Neural crest cell (in vitro differentiated cells): ENCODE results near the gene UBXN6. TPM values are rescaled to one million over a fixed set of nuclear protein-coding genes. Genes with fewer than 3 reads are reported as not detected.

Source experiments
- DNase-seq: peaks from one replicate; pipeline ENCODE4 v3.0.0; 2021; ENCODE audit warnings: low read depth, mixed read lengths, low spot score
- H3K27ac Mint-ChIP-seq: one replicate; pipeline ENCODE4 v1.8.0; 2021; ENCODE audit warnings: mild to moderate bottlenecking, mixed read lengths; ENCODE audit not compliant: unreplicated experiment
- H3K27me3 Mint-ChIP-seq: 2 replicates; pipeline ENCODE4 v1.8.0; 2021; ENCODE audit warnings: low read depth, mild to moderate bottlenecking, mixed read lengths
- H3K36me3 Mint-ChIP-seq: 2 replicates; pipeline ENCODE4 v1.8.0; 2021; ENCODE audit warnings: low read depth, mild to moderate bottlenecking, mixed read lengths
- H3K4me1 Mint-ChIP-seq: 2 replicates; pipeline ENCODE4 v1.8.0; 2021; ENCODE audit warnings: mixed read lengths
- H3K4me3 Mint-ChIP-seq: one replicate; pipeline ENCODE4 v1.8.0; 2021; ENCODE audit warnings: mild to moderate bottlenecking, mixed read lengths
- H3K9me3 Mint-ChIP-seq: 2 replicates; pipeline ENCODE4 v1.8.0; 2021; ENCODE audit warnings: mixed read lengths
- CTCF ChIP-seq: fragments of 200-600 bp; sonication (generic); conservative IDR thresholded peaks from 2 replicates; pipeline ENCODE4 v1.5.0; 2021; ENCODE audit warnings: antibody characterized with exemption, mild to moderate bottlenecking
- total RNA-seq: library from RNA; stranded (reverse); gene quantifications from 2 replicates; pipeline ENCODE4 v1.2.1, GENCODE V29; 2021

Gene UBXN6
- total RNA-seq, 1 donor from 2014 or later, result 40.9 TPM

- H3K27me3 Mint-ChIP-seq, result no peaks in the 10 kb centered on the region
- H3K4me3 Mint-ChIP-seq, result peak overlapping the region; percentile 83
- H3K4me1 Mint-ChIP-seq, result peaks cover 44% of the 10 kb centered on the region
- no peak for DNase-seq
- H3K36me3 Mint-ChIP-seq, result peaks cover 8% of the 10 kb centered on the region
- no peaks in the 10 kb centered on the region for H3K9me3 Mint-ChIP-seq
- TF ChIP-seq CTCF, result no peak
- H3K27ac Mint-ChIP-seq, result no peak overlapping the region
Observed at GRCh38 chr19:4405977-4406376, 51.6 kb downstream of the UBXN6 start.

- Mint-ChIP-seq H3K4me1 (peaks cover 55% of the 10 kb centered on the region), H3K27ac (peak overlapping the region; percentile 96)
- TF ChIP-seq CTCF, result no peak
Observed at GRCh38 chr19:4403005-4403761, 54.4 kb downstream of the UBXN6 start.

GRCh38 chr19:4402171-4403004 is 55.2 kb downstream of the UBXN6 start, which contains the start of gene CHAF1A:
Gene CHAF1A (plus strand): TSS chr19:4402640. CDS start chr19:4402763, 123 bp downstream.
- no peaks in the 10 kb centered on the region for H3K27me3 Mint-ChIP-seq
- H3K4me3 Mint-ChIP-seq, result peak within 1 kb of the TSS; percentile 97
- no peak for TF ChIP-seq CTCF
- peaks cover 57% of the 10 kb centered on the region for H3K4me1 Mint-ChIP-seq
- DNase-seq, result peak; percentile 99
- peak within 1 kb of the TSS; percentile 96 for H3K27ac Mint-ChIP-seq
- H3K36me3 Mint-ChIP-seq, result peaks cover 3% of the 10 kb centered on the region
- no peaks in the 10 kb centered on the region for H3K9me3 Mint-ChIP-seq

More at GRCh38 chr19:4403005-4403761, 54.4 kb downstream of the UBXN6 start:
- no peak for DNase-seq
- H3K9me3 Mint-ChIP-seq, result no peaks in the 10 kb centered on the region
- peaks cover 3% of the 10 kb centered on the region for H3K36me3 Mint-ChIP-seq
- H3K4me3 Mint-ChIP-seq, result peak overlapping the region; percentile 97
- H3K27me3 Mint-ChIP-seq, result no peaks in the 10 kb centered on the region

GRCh38 chr19:4401769-4402170 is 55.8 kb downstream of the UBXN6 start:
- Mint-ChIP-seq H3K27me3 (no peaks in the 10 kb centered on the region), H3K4me1 (peaks cover 61% of the 10 kb centered on the region), H3K27ac (peak overlapping the region; percentile 83), H3K36me3 (peaks cover 3% of the 10 kb centered on the region), H3K4me3 (peak overlapping the region; percentile 87), H3K9me3 (no peaks in the 10 kb centered on the region)
- no peak for DNase-seq
- TF ChIP-seq CTCF, result no peak

- peak; percentile 97 for TF ChIP-seq CTCF
- no peaks in the 10 kb centered on the region for H3K27me3 Mint-ChIP-seq
- peak within 1 kb of the TSS; percentile 62 for H3K27ac Mint-ChIP-seq
- H3K4me1 Mint-ChIP-seq, result peaks cover 57% of the 10 kb centered on the region
- H3K36me3 Mint-ChIP-seq, result peaks cover 2% of the 10 kb centered on the region
- H3K9me3 Mint-ChIP-seq, result no peaks in the 10 kb centered on the region
- DNase-seq, result peak; percentile 94
- H3K4me3 Mint-ChIP-seq, result peak within 1 kb of the TSS; percentile 89
Observed at GRCh38 chr19:4400135-4400936, 57.3 kb downstream of the UBXN6 start, which contains the start of gene SH3GL1. Gene SH3GL1 (minus strand): TSS chr19:4400547. CDS start chr19:4400368, 179 bp downstream.
